ENCODE measurements around the gene CFAP77.

The CFAP77 gene

GRCh38 chr9:132461281-132461896, 51.4 kb downstream of the CFAP77 start:
- in situ Hi-C loops (cut with MboI; ENCODE audit: low pct_unique_long_range_greater_than_20kb, low sequenced_read_pairs, unreplicated experiment): no loop called here
- no peak for DNase-seq (ENCODE audit: low spot score)
- TF ChIP-seq CTCF (IDR thresholded peaks at IDR 0.05; ENCODE audit: extremely low read depth, insufficient read depth, missing control alignments): no peak

GRCh38 chr9:132461971-132462370, 52.0 kb downstream of the CFAP77 start:
- in situ Hi-C loops (cut with MboI; ENCODE audit: low pct_unique_long_range_greater_than_20kb, low sequenced_read_pairs, unreplicated experiment): no loop called here
- no peak for TF ChIP-seq CTCF (IDR thresholded peaks at IDR 0.05; ENCODE audit: extremely low read depth, insufficient read depth, missing control alignments)
- no peak for DNase-seq (ENCODE audit: low spot score)

GRCh38 chr9:132464547-132464946, 54.5 kb downstream of the CFAP77 start:
- in situ Hi-C loops (cut with MboI; ENCODE audit: low pct_unique_long_range_greater_than_20kb, low sequenced_read_pairs, unreplicated experiment): no loop called here
- DNase-seq (ENCODE audit: low spot score): no peak
- no peak for TF ChIP-seq CTCF (IDR thresholded peaks at IDR 0.05; ENCODE audit: extremely low read depth, insufficient read depth, missing control alignments)

GRCh38 chr9:132465131-132465635, 55.2 kb downstream of the CFAP77 start:
- in situ Hi-C loops (cut with MboI; ENCODE audit: low pct_unique_long_range_greater_than_20kb, low sequenced_read_pairs, unreplicated experiment): no loop called here
- DNase-seq (ENCODE audit: low spot score): no peak
- TF ChIP-seq CTCF (IDR thresholded peaks at IDR 0.05; ENCODE audit: extremely low read depth, insufficient read depth, missing control alignments): no peak

- no peak for DNase-seq (ENCODE audit: low spot score)
- in situ Hi-C loops (cut with MboI; ENCODE audit: low pct_unique_long_range_greater_than_20kb, low sequenced_read_pairs, unreplicated experiment): no loop called here
- TF ChIP-seq CTCF (IDR thresholded peaks at IDR 0.05; ENCODE audit: extremely low read depth, insufficient read depth, missing control alignments): no peak
Observed at GRCh38 chr9:132472199-132472598, 62.2 kb downstream of the CFAP77 start.

GRCh38 chr9:132472599-132472998, 62.6 kb downstream of the CFAP77 start:
- in situ Hi-C loops (cut with MboI; ENCODE audit: low pct_unique_long_range_greater_than_20kb, low sequenced_read_pairs, unreplicated experiment): no loop called here
- TF ChIP-seq CTCF (IDR thresholded peaks at IDR 0.05; ENCODE audit: extremely low read depth, insufficient read depth, missing control alignments): no peak
- no peak for DNase-seq (ENCODE audit: low spot score)
